Upper lobe of right lung (tissue), 1 donor: ENCODE data around the gene GPR141. TPM values are rescaled to one million over a fixed set of nuclear protein-coding genes. Genes with fewer than 3 reads are reported as not detected.
A peak's percentile ranks its signal among the peaks of the same experiment; 100 is the strongest.

Experiments used
- ATAC-seq: fragments of 200-7000 bp; cut with Tn5 transposase; one replicate; pipeline ENCODE4 v1.9.1; 2020; ENCODE audit warnings: mild to moderate bottlenecking, moderate library complexity
- DNase-seq: peaks from one replicate; pipeline ENCODE4 v3.0.0-alpha.2; 2020
- H3K27ac ChIP-seq: fragments of 200-600 bp; one replicate; pipeline ENCODE4 v1.8.0; 2022
- H3K27me3 ChIP-seq: fragments of 200-600 bp; one replicate; pipeline ENCODE4 v1.8.0; 2022; ENCODE audit warnings: mild to moderate bottlenecking
- H3K36me3 ChIP-seq: fragments of 200-600 bp; one replicate; pipeline ENCODE4 v1.8.0; 2022
- H3K4me1 ChIP-seq: fragments of 200-600 bp; one replicate; pipeline ENCODE4 v1.8.0; 2022
- H3K4me3 ChIP-seq: fragments of 200-600 bp; one replicate; pipeline ENCODE4 v1.8.0; 2022; ENCODE audit warnings: mild to moderate bottlenecking
- H3K9me3 ChIP-seq: fragments of 200-600 bp; one replicate; pipeline ENCODE4 v1.8.0; 2022
- intact Hi-C: fragments of 100-400 bp; cut with DNase I; formaldehyde crosslinking; loops from one replicate; pipeline ENCODE4 v1.11.0; 2022
- total RNA-seq: library from RNA; stranded (reverse); fragmentation: NEBNext Ultra II Directional; extraction: Animal tissue kit (Norgen Biotek cat#: 25700); gene quantifications from one replicate; pipeline ENCODE4 v1.2.1, GENCODE V29; 2021
- TF ChIP-seq, protein P1 (sequence below): fragments of 200-600 bp; IDR thresholded peaks from one replicate; pipeline ENCODE4 v1.8.0; 2022; ENCODE audit warnings: antibody characterized with exemption
- donor health status: DM: no; HTN: yes; CAD: no; lungs with severe emphysema.

The GPR141 gene
- total RNA-seq, 1 donor from 2014 or later, result 4.0 TPM

DNA sequence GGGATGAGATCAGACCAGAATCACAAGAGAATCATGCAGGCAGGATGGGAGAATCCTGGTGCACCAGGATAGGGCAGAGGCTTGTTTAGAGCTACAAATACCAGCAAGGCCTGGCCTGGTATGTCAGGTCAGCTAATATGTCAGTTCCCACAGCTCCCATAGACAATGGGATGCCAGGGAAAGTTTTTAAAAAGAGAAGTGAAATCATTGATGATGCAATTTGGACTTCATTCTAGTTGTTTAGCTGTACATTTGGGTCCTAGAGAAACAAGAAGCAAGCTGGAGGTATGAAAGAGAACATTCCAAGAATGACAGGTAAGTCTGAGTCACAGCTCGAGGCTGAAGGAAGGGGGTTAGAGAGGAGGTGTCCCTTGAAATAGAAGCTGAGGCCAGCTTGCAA lies 45.2 kb downstream of the GPR141 start:
- ATAC-seq (peak; percentile 49), DNase-seq (no peak)
- no peak overlapping the region for H3K4me3 ChIP-seq
- intact Hi-C loops, result no loop called here
- peak overlapping the region; percentile 30 for H3K27ac ChIP-seq
- no peaks in the 10 kb centered on the region for H3K36me3 ChIP-seq
- TF ChIP-seq, protein P1, sequence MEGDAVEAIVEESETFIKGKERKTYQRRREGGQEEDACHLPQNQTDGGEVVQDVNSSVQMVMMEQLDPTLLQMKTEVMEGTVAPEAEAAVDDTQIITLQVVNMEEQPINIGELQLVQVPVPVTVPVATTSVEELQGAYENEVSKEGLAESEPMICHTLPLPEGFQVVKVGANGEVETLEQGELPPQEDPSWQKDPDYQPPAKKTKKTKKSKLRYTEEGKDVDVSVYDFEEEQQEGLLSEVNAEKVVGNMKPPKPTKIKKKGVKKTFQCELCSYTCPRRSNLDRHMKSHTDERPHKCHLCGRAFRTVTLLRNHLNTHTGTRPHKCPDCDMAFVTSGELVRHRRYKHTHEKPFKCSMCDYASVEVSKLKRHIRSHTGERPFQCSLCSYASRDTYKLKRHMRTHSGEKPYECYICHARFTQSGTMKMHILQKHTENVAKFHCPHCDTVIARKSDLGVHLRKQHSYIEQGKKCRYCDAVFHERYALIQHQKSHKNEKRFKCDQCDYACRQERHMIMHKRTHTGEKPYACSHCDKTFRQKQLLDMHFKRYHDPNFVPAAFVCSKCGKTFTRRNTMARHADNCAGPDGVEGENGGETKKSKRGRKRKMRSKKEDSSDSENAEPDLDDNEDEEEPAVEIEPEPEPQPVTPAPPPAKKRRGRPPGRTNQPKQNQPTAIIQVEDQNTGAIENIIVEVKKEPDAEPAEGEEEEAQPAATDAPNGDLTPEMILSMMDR, result no peak
- H3K9me3 ChIP-seq, result no peaks in the 10 kb centered on the region
- H3K4me1 ChIP-seq, result peaks cover 33% of the 10 kb centered on the region
- no peaks in the 10 kb centered on the region for H3K27me3 ChIP-seq

DNA sequence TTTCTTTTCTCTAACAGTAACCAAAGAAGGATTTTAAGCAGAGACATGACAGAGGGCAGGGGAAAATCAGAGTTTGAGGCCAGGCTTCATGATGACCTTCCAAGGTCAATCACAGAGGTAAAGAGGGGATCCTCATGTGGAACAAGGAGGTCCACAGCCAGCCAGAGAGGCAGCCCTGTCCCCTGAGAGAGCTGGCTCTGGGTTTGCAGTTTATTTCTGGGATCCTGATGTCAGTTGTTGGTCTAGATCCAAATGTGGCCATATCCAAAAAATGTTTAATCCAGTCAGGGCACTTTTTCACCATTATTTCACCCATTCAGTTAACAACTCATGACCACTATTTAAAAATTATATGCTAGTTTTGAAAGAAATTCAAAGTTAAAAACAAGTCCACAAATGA lies 45.6 kb downstream of the GPR141 start:
- no peak for DNase-seq
- H3K9me3 ChIP-seq, result no peaks in the 10 kb centered on the region
- no peak for ATAC-seq
- intact Hi-C loops, result no loop called here
- no peaks in the 10 kb centered on the region for H3K36me3 ChIP-seq
- no peaks in the 10 kb centered on the region for H3K27me3 ChIP-seq
- H3K4me3 ChIP-seq, result no peak overlapping the region
- H3K4me1 ChIP-seq, result peaks cover 33% of the 10 kb centered on the region
- H3K27ac ChIP-seq, result peak overlapping the region; percentile 30
- TF ChIP-seq, protein P1, result no peak

DNA sequence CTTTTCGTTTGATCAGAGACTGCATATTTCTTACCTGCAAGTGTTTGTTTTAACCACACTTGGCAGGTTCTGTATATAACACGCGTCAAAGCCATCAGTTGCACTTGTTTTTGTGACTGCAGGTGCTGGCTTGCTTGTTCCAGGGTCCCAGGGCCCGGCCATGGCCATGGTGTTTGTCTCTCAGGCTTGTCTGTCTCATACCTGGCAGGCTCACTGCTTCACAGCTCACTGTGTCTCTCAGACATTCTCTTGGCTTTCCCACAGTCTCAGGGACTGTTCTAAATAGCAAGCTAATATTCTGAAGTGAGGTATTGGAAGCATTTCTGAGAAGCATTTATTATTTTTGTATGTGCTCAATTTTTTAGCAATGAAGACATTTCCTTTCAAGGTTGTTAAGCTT lies 46.9 kb downstream of the GPR141 start:
- DNase-seq (no peak), ATAC-seq (no peak)
- no peaks in the 10 kb centered on the region for H3K9me3 ChIP-seq
- H3K4me3 ChIP-seq, result no peak overlapping the region
- H3K4me1 ChIP-seq, result peaks cover 33% of the 10 kb centered on the region
- TF ChIP-seq, protein P1, result no peak
- H3K27me3 ChIP-seq, result no peaks in the 10 kb centered on the region
- no peak overlapping the region for H3K27ac ChIP-seq
- intact Hi-C loops, result no loop called here
- H3K36me3 ChIP-seq, result no peaks in the 10 kb centered on the region

DNA sequence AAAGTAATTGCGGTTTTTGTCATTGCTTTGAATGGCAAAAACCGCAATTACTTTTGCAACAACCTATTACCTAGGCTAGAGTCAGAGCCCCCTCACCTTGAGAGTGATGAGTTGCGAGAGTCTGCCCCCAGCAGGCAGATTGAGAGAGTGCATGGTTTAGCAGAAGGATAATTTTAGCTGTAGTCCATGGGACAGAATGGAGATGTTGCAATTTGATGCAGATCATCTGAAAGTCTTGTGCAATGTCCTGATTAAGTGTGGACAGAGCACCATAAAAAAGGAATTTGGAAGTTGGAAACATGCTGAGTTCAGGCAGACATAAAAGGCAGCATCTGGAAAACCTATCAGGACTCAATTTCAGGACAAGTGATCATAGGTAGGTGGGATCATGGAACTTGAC lies 48.7 kb downstream of the GPR141 start:
- no peaks in the 10 kb centered on the region for H3K27me3 ChIP-seq
- no peaks in the 10 kb centered on the region for H3K36me3 ChIP-seq
- H3K4me3 ChIP-seq, result no peak overlapping the region
- intact Hi-C loops, result no loop called here
- no peak for DNase-seq
- H3K9me3 ChIP-seq, result no peaks in the 10 kb centered on the region
- no peak overlapping the region for H3K27ac ChIP-seq
- peaks cover 33% of the 10 kb centered on the region for H3K4me1 ChIP-seq
- TF ChIP-seq, protein P1, result peak; percentile 56
- peak; percentile 91 for ATAC-seq

DNA sequence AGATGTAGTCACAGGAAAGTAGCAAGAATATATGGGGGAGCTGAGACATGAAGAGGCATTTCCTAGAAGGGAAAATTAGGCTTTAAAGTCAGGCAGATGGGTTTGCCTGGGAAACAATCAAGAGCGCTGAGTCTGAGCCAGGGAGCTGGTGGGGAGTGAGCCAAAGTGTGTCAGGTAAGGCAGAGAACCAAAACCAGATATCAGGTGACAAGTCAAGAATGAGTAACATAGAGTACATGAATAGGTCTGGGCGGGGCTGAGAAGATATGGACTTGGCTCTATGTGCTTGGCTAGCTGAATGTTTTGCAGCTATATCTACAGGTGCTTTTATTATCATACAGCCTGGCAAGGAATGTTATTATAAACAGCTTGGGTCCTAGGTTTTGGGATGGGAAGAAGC lies 49.3 kb downstream of the GPR141 start:
- ATAC-seq, result no peak
- DNase-seq, result no peak
- no peaks in the 10 kb centered on the region for H3K9me3 ChIP-seq
- no peak overlapping the region for H3K4me3 ChIP-seq
- no peaks in the 10 kb centered on the region for H3K27me3 ChIP-seq
- H3K27ac ChIP-seq, result no peak overlapping the region
- H3K36me3 ChIP-seq, result no peaks in the 10 kb centered on the region
- TF ChIP-seq, protein P1, result no peak
- intact Hi-C loops, result no loop called here
- peaks cover 33% of the 10 kb centered on the region for H3K4me1 ChIP-seq

DNA sequence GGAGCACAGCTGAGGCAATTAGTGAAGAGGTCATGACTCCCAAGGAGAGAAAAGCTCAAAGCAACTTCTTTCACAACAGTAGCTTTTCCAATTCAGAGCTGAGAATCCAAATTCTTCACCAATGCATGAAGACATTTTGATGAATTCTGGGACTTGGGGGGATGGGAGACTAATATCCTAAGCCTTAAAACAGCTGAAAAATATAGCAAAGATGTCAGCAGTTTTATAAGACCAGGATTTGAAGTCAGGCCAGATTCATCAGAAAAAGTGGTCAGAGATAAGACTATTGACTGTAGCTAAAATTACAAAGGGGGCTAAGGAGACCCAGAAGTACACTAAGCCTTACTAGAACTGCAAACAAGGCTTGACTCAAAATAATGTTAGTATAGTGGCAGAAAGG lies 51.6 kb downstream of the GPR141 start:
- DNase-seq, result no peak
- intact Hi-C loops, result no loop called here
- Histone ChIP-seq H3K4me3 (no peak overlapping the region), H3K36me3 (no peaks in the 10 kb centered on the region), H3K9me3 (no peaks in the 10 kb centered on the region), H3K27me3 (no peaks in the 10 kb centered on the region), H3K4me1 (peaks cover 18% of the 10 kb centered on the region), H3K27ac (no peak overlapping the region)
- ATAC-seq, result no peak
- TF ChIP-seq, protein P1, result no peak
